K562 (cell line): ENCODE data around the gene PDLIM4. TPM values are rescaled to one million over a fixed set of nuclear protein-coding genes. Genes with fewer than 3 reads are reported as not detected.

Source experiments
- BMI1 ChIP-seq: fragments of 150-350 bp; IDR thresholded peaks from 2 replicates; pipeline ENCODE4 v1.6.1; 2014; ENCODE audit warnings: low read length
- CC2D1A ChIP-seq: fragments of 450-650 bp; IDR thresholded peaks from 2 replicates; pipeline ENCODE4 v1.6.1; 2017; ENCODE audit warnings: mild to moderate bottlenecking
- E2F6 ChIP-seq, 2 experiments: IDR thresholded peaks; 2 replicates each; pipeline ENCODE4 v1.6.1; 2011; ENCODE audit warnings: borderline replicate concordance in 1 of 2, control low read depth in 1 of 2, low read depth in 1 of 2, low read length in 1 of 2, mild to moderate bottlenecking in 1 of 2, mixed read lengths in 1 of 2, moderate library complexity in 1 of 2; ENCODE audit not compliant: insufficient read depth in 1 of 2, insufficient read length in 1 of 2, poor library complexity in 1 of 2, severe bottlenecking in 1 of 2; ENCODE audit errors: extremely low read depth in 1 of 2
- ETV1 ChIP-seq: fragments of 450-650 bp; conservative IDR thresholded peaks from 2 replicates; pipeline ENCODE4 v1.6.1; 2016; ENCODE audit warnings: missing genetic modification characterization, control low read depth, low read depth, missing compliant biosample characterization
- ETV6 ChIP-seq, 3 experiments: fragments of 150-350 bp in 1 of 3; sonication (generic) in 1 of 3; formaldehyde crosslinking in 1 of 3; IDR thresholded peaks; 2 replicates each; pipeline versions ENCODE4 v1.6.1 to v1.8.0; 2014 to 2022; ENCODE audit warnings: borderline replicate concordance in 2 of 3, low read depth in 2 of 3, antibody characterized with exemption in 1 of 3, low read length in 1 of 3, mild to moderate bottlenecking in 1 of 3, missing genetic modification reagents in 1 of 3
- GATAD2A ChIP-seq: fragments of 450-650 bp; IDR thresholded peaks from 2 replicates; pipeline ENCODE4 v1.6.1; 2017
- HDAC2 ChIP-seq: fragments of 450-650 bp; IDR thresholded peaks from 2 replicates; pipeline ENCODE4 v1.6.1; 2016; ENCODE audit warnings: mild to moderate bottlenecking
- HMBOX1 ChIP-seq: sonication (generic); IDR thresholded peaks from 2 replicates; pipeline ENCODE4 v1.6.1; 2016
- KLF1 ChIP-seq: fragments of 450-650 bp; IDR thresholded peaks from 2 replicates; pipeline ENCODE4 v1.6.1; 2016; ENCODE audit warnings: missing genetic modification characterization, missing compliant biosample characterization
- KLF6 ChIP-seq: fragments of 250-450 bp; sonication (Bioruptor Pico); IDR thresholded peaks from 2 replicates; pipeline ENCODE4 v1.4.0; 2020; ENCODE audit warnings: mild to moderate bottlenecking, moderate library complexity, borderline replicate concordance
- LEF1 ChIP-seq: fragments of 450-650 bp; IDR thresholded peaks from 2 replicates; pipeline ENCODE4 v1.6.1; 2016; ENCODE audit warnings: mild to moderate bottlenecking
- NR4A1 ChIP-seq, 2 experiments: fragments of 250-450 bp in 1 of 2; fragments of 450-650 bp in 1 of 2; sonication (Bioruptor Pico) in 1 of 2; IDR thresholded peaks; 2 replicates each; pipeline versions ENCODE4 v1.4.0 to v1.6.1; 2016 to 2020; ENCODE audit warnings: mild to moderate bottlenecking in 2 of 2, missing compliant biosample characterization in 1 of 2, missing genetic modification characterization in 1 of 2, moderate library complexity in 1 of 2
- POLR2AphosphoS5 ChIP-seq: IDR thresholded peaks from 2 replicates; pipeline ENCODE4 v1.6.1; 2011; ENCODE audit warnings: mild to moderate bottlenecking, low read depth, low read length, moderate library complexity; ENCODE audit not compliant: control insufficient read depth, insufficient read depth
- SMARCC2 ChIP-seq: fragments of 450-650 bp; IDR thresholded peaks from 2 replicates; pipeline ENCODE4 v1.6.1; 2017; ENCODE audit warnings: antibody characterized with exemption, moderate library complexity, mild to moderate bottlenecking, low read depth
- TRIM24 ChIP-seq, 2 experiments: fragments of 450-650 bp; IDR thresholded peaks; 2 replicates each; pipeline ENCODE4 v1.6.1; 2016
- ZNF282 ChIP-seq: sonication (generic); formaldehyde crosslinking; IDR thresholded peaks from 2 replicates; pipeline ENCODE4 v1.8.1; 2023; ENCODE audit warnings: missing genetic modification reagents
- ZNF76 ChIP-seq: fragments of 250-450 bp; sonication (Bioruptor Pico); IDR thresholded peaks from 2 replicates; pipeline ENCODE4 v1.4.0; 2020; ENCODE audit warnings: mild to moderate bottlenecking, moderate library complexity, borderline replicate concordance
- polyA plus RNA-seq, 8 experiments: library from polyadenylated mRNA; depleted of rRNA in 4 of 8; stranded (reverse) in 5 of 8; unstranded in 3 of 8; fragments of >200 nt; fragmentation: Nextera tagmentation in 2 of 8; fragmentation: Illumina TruSeq in 1 of 8; extraction: Ambion mirVana in 2 of 8; extraction: Trizol in 1 of 8; gene quantifications; 2 replicates each; pipeline versions ENCODE4 v1.2.1 to v1.2.3, GENCODE V29; 2011 to 2014; ENCODE audit warnings: inconsistent platforms in 1 of 8, missing spikeins in 1 of 8
- total RNA-seq, 7 experiments: library from RNA; depleted of rRNA in 6 of 7; stranded (reverse); fragments of >200 nt in 6 of 7; fragmentation: Illumina TruSeq in 2 of 7; extraction: Trizol in 2 of 7; gene quantifications; 2 replicates each; pipeline versions ENCODE4 v1.2.1 to v1.2.3, GENCODE V29; 2011 to 2021; ENCODE audit warnings: low replicate concordance in 1 of 7
- TF ChIP-seq, protein P1 (sequence below), 2 experiments: fragments of 250-450 bp in 1 of 2; fragments of 450-650 bp in 1 of 2; sonication (Bioruptor Pico) in 1 of 2; IDR thresholded peaks; 2 replicates each; pipeline versions ENCODE4 v1.6.1 to v1.8.0; 2016 to 2021; ENCODE audit warnings: mild to moderate bottlenecking in 2 of 2, moderate library complexity in 2 of 2, missing compliant biosample characterization in 1 of 2, missing genetic modification characterization in 1 of 2
- TF ChIP-seq, protein P2 (sequence below): sonication (generic); formaldehyde crosslinking; IDR thresholded peaks from 2 replicates; pipeline ENCODE4 v1.8.0; 2023; ENCODE audit warnings: missing genetic modification reagents, mild to moderate bottlenecking, borderline replicate concordance

PDLIM4 gene
- total and polyA plus RNA-seq, 9 of the 15 experiments (the other 6 are each of a cell fraction or from before 2014, with no cell fraction given): 0.28 to 32.8 (median 13.1) TPM

DNA sequence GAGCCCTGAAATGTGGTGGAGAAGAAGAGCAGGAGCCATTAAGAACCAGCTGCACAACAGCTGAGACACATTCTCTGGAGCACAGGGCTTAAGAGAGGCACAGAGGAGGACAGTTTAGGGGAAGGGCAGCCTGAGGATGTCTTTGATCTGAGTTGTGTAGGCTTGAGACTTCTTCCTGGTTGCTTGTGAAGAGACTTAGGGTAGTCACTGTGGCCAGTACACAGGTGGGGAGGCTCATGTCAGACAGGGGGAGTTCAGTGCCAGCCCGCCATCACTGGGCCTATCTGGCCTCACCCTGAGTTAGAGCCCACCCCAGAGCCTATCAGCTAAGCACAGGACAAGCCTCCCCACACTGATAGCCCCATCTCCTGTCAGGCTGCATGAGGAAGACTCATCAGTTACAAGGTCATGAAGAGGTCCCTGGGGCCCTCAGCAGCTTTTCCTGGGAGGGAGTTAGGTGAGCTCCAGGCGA, 56.5 kb downstream of the PDLIM4 start (continued):
- TF ChIP-seq KLF6 (CRISPR knock-in tag) (no peak), CC2D1A (peak; percentile 95; the same call in 1 of the 2 replicates), LEF1 (peak; percentile 54; the same call in 1 of the 2 replicates), HDAC2 (peak; percentile 49; the same call in 1 of the 2 replicates), ETV1 (tag) (no peak), GATAD2A (peak; percentile 92; the same call in 1 of the 2 replicates), ZNF76 (no peak), KLF1 (tag) (no peak), NR4A1 (CRISPR knock-in tag; IDR thresholded peaks at IDR 0.05) (no peak), NR4A1 (tag; IDR thresholded peaks at IDR 0.05) (no peak), BMI1 (no peak), POLR2AphosphoS5 (peak; percentile 97), SMARCC2 (0 out of 2 replicates have a peak, but pooled peaks have one; percentile 38), ETV6 (IDR thresholded peaks at IDR 0.05; ENCODE audit: borderline replicate concordance in 1 of 2, low read depth in 2 of 2, low read length in 1 of 2) (no peak), ETV6 (CRISPR knock-in tag; IDR thresholded peaks at IDR 0.05; ENCODE audit: borderline replicate concordance) (no peak), E2F6 (IDR thresholded peaks at IDR 0.05; ENCODE audit: borderline replicate concordance in 1 of 2, extremely low read depth in 1 of 2, insufficient read depth in 1 of 2, insufficient read length in 1 of 2, low read depth in 1 of 2, low read length in 1 of 2, poor library complexity in 1 of 2, severe bottlenecking in 1 of 2) (peak; percentile 33 to 41), HMBOX1 (peak; percentile 62; the same call in 1 of the 2 replicates), TRIM24 (IDR thresholded peaks at IDR 0.05) (peak; percentile 64 to 76; a peak in 2 of 4 replicates), ZNF282 (CRISPR knock-in tag) (no peak)
- TF ChIP-seq, protein P1, sequence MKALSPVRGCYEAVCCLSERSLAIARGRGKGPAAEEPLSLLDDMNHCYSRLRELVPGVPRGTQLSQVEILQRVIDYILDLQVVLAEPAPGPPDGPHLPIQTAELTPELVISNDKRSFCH (CRISPR knock-in tag; IDR thresholded peaks at IDR 0.05): no peak
- TF ChIP-seq, protein P1 (tag; IDR thresholded peaks at IDR 0.05): 0 out of 2 replicates have a peak, but pooled peaks have one; percentile 23
- TF ChIP-seq, protein P2, sequence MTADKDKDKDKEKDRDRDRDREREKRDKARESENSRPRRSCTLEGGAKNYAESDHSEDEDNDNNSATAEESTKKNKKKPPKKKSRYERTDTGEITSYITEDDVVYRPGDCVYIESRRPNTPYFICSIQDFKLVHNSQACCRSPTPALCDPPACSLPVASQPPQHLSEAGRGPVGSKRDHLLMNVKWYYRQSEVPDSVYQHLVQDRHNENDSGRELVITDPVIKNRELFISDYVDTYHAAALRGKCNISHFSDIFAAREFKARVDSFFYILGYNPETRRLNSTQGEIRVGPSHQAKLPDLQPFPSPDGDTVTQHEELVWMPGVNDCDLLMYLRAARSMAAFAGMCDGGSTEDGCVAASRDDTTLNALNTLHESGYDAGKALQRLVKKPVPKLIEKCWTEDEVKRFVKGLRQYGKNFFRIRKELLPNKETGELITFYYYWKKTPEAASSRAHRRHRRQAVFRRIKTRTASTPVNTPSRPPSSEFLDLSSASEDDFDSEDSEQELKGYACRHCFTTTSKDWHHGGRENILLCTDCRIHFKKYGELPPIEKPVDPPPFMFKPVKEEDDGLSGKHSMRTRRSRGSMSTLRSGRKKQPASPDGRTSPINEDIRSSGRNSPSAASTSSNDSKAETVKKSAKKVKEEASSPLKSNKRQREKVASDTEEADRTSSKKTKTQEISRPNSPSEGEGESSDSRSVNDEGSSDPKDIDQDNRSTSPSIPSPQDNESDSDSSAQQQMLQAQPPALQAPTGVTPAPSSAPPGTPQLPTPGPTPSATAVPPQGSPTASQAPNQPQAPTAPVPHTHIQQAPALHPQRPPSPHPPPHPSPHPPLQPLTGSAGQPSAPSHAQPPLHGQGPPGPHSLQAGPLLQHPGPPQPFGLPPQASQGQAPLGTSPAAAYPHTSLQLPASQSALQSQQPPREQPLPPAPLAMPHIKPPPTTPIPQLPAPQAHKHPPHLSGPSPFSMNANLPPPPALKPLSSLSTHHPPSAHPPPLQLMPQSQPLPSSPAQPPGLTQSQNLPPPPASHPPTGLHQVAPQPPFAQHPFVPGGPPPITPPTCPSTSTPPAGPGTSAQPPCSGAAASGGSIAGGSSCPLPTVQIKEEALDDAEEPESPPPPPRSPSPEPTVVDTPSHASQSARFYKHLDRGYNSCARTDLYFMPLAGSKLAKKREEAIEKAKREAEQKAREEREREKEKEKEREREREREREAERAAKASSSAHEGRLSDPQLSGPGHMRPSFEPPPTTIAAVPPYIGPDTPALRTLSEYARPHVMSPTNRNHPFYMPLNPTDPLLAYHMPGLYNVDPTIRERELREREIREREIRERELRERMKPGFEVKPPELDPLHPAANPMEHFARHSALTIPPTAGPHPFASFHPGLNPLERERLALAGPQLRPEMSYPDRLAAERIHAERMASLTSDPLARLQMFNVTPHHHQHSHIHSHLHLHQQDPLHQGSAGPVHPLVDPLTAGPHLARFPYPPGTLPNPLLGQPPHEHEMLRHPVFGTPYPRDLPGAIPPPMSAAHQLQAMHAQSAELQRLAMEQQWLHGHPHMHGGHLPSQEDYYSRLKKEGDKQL (CRISPR knock-in tag): no peak
